Measurements from ENCODE around the gene PDGFRB.

Gene PDGFRB

GRCh38 chr5:150146862-150147601, 8.6 kb downstream of the PDGFRB start:
- TF ChIP-seq ZNF398 (tag by site-specific recombination; IDR thresholded peaks at IDR 0.05) (no peak), SP7 (tag by site-specific recombination; IDR thresholded peaks at IDR 0.05) (no peak), ZBTB20 (tag by site-specific recombination; IDR thresholded peaks at IDR 0.05) (0 out of 2 replicates have a peak, but pooled peaks have one; percentile 33), OSR2 (tag by site-specific recombination; IDR thresholded peaks at IDR 0.05) (no peak)
- Histone ChIP-seq H3K4me3 (ENCODE audit: low read depth, low read length) (no peak overlapping the region), H3K4me1 (ENCODE audit: control insufficient read depth, insufficient read depth, low read length) (0 out of 2 replicates have a peak, but pooled peaks cover 3% of the 10 kb centered on the region), H3K36me3 (ENCODE audit: control insufficient read depth in 2 of 2, insufficient read depth in 1 of 2, low read length in 2 of 2) (no peaks in the 10 kb centered on the region), H3K9me3 (ENCODE audit: control insufficient read depth, insufficient read depth, low read depth, low read length) (no peaks in the 10 kb centered on the region), H3K27ac (ENCODE audit: extremely low read depth, low read depth, low read length) (no peak overlapping the region)
- CTCF ChIA-PET: interaction anchor here (1.0 kb wide), 1 partner anchor 18 kb away, joined by 3 read pairs; no protein-coding TSS in a partner anchor
- POLR2A ChIA-PET: no interaction called here

DNA sequence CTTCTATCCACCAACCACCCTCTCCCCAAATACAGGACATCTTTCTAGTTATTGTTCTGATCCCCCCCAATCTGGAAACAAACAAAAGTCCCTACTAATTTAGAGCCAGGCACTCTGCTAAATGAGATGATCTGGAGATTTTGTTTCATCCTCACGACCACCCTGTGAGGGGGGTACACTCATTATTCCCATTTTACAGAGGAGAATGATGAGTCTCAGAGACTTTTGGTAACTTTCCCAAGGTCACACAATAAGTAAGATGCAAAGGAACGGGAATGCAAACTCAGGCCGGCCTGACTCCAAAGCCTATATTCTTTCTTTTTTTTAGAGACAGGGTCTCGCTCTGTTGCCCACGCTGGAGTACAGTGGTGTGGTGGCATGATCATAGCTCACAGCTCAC, 9.4 kb downstream of the PDGFRB start:
- Histone ChIP-seq H3K27ac (ENCODE audit: extremely low read depth, low read depth, low read length) (no peak overlapping the region), H3K4me3 (ENCODE audit: low read depth, low read length) (no peak overlapping the region), H3K9me3 (ENCODE audit: control insufficient read depth, insufficient read depth, low read depth, low read length) (no peaks in the 10 kb centered on the region), H3K36me3 (ENCODE audit: control insufficient read depth in 2 of 2, insufficient read depth in 1 of 2, low read length in 2 of 2) (no peaks in the 10 kb centered on the region), H3K4me1 (ENCODE audit: control insufficient read depth, insufficient read depth, low read length) (0 out of 2 replicates have a peak, but pooled peaks cover 3% of the 10 kb centered on the region)
- TF ChIP-seq ZNF214 (tag by site-specific recombination; IDR thresholded peaks at IDR 0.05; ENCODE audit: borderline replicate concordance) (no peak), TCF7L2 (IDR thresholded peaks at IDR 0.05; ENCODE audit: borderline replicate concordance, low read depth, low read length) (no peak), ZNF624 (tag by site-specific recombination; IDR thresholded peaks at IDR 0.05) (no peak), ZNF639 (tag by site-specific recombination; IDR thresholded peaks at IDR 0.05) (no peak), ZNF354C (tag by site-specific recombination; IDR thresholded peaks at IDR 0.05; ENCODE audit: borderline replicate concordance, low read depth) (no peak), ZNF792 (tag by site-specific recombination; IDR thresholded peaks at IDR 0.05) (no peak), BCL6B (tag by site-specific recombination; IDR thresholded peaks at IDR 0.05) (no peak), ZBTB49 (tag by site-specific recombination; IDR thresholded peaks at IDR 0.05; ENCODE audit: low read depth) (no peak), SETDB1 (IDR thresholded peaks at IDR 0.05; ENCODE audit: insufficient read length, low read length) (no peak), ZNF274 (IDR thresholded peaks at IDR 0.05; ENCODE audit: low read length) (no peak), ZNF274 (tag by site-specific recombination; IDR thresholded peaks at IDR 0.05; ENCODE audit: borderline replicate concordance) (no peak), ZNF211 (tag by site-specific recombination; IDR thresholded peaks at IDR 0.05; ENCODE audit: low read depth) (no peak)
- TF ChIP-seq, protein P1, sequence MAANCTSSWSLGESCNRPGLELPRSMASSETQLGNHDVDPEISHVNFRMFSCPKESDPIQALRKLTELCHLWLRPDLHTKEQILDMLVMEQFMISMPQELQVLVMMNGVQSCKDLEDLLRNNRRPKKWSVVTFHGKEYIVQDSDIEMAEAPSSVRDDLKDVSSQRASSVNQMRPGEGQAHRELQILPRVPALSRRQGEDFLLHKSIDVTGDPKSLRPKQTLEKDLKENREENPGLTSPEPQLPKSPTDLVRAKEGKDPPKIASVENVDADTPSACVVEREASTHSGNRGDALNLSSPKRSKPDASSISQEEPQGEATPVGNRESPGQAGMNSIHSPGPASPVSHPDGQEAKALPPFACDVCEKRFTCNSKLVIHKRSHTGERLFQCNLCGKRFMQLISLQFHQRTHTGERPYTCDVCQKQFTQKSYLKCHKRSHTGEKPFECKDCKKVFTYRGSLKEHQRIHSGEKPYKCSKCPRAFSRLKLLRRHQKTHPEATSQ (tag by site-specific recombination; IDR thresholded peaks at IDR 0.05): no peak
- ChIA-PET CTCF (interaction anchor here (1.4 to 2.9 kb wide), 2 partner anchors 16 to 294 kb away, joined by 3 to 13 read pairs; no protein-coding TSS in a partner anchor), POLR2A (no interaction called here)

Data from HEK293 (cell line).